ENCODE measurements around the gene CGB7. TPM values are rescaled to one million over a fixed set of nuclear protein-coding genes. Genes with fewer than 3 reads are reported as not detected.

CGB7 gene
- total and polyA plus RNA-seq, 2 experiments from 2014 or later, result 0.32 to 0.97 TPM

DNA sequence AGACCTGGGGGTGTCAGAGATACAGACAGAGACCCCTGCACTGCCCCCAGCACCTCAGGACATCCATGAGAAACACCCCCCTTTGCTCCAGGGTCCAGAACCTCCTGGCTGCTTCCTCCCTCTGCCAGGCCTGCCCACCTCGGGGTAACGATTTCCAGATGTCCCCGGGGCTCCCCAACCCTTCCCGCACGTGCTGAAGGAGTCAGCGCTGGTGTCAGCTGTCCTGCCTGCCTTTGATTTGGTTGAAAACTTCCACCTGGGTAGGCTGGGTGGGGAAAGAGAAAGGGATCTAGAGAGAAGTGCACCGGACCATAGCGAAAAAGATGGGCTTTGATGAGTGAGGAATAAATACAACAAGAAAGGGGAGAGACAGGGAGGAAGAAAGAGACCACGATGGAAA is 1.5 kb upstream of the CGB7 start:
- Histone ChIP-seq H3K4me2 (no peak overlapping the region), H3K36me3 (ENCODE audit: insufficient read depth) (no peaks in the 10 kb centered on the region), H2AFZ (no peak overlapping the region), H4K20me1 (replicated peaks; ENCODE audit: insufficient read depth) (no peaks in the 10 kb centered on the region), H3K27me3 (ENCODE audit: insufficient read depth) (peaks cover 63% of the 10 kb centered on the region), H3K79me2 (replicated peaks; ENCODE audit: insufficient read depth) (no peaks in the 10 kb centered on the region), H3K27ac (ENCODE audit: low read depth) (no peak overlapping the region), H3F3A (replicated peaks; ENCODE audit: low read depth) (no peaks in the 10 kb centered on the region), H3K9me2 (ENCODE audit: insufficient read depth) (no peaks in the 10 kb centered on the region), H3K4me3 (no peak overlapping the region), H3K4me1 (ENCODE audit: insufficient read depth) (peaks cover 20% of the 10 kb centered on the region)
- peaks cover 51% of the 10 kb centered on the region for H3K27me3 Mint-ChIP-seq (ENCODE audit: insufficient read depth, low read depth, poor library complexity)
- no peak overlapping the region for H3K4me3 Mint-ChIP-seq
- no peaks in the 10 kb centered on the region; the same call in 2 of the 3 replicates for H3K9me3 Mint-ChIP-seq
- H3K36me3 Mint-ChIP-seq (ENCODE audit: low read depth), result no peaks in the 10 kb centered on the region
- TF ChIP-seq ZNF331 (CRISPR knock-in tag; IDR thresholded peaks at IDR 0.05; ENCODE audit: low read depth) (no peak), STAT1 (IDR thresholded peaks at IDR 0.05; ENCODE audit: unreplicated experiment) (no peak), NANOG (IDR thresholded peaks at IDR 0.05; ENCODE audit: borderline replicate concordance) (no peak), ZNF114 (CRISPR knock-in tag; IDR thresholded peaks at IDR 0.05) (no peak), JUNB (IDR thresholded peaks at IDR 0.05; ENCODE audit: unreplicated experiment) (no peak), EZH2phosphoT487 (IDR thresholded peaks at IDR 0.05; ENCODE audit: unreplicated experiment) (no peak), REST (IDR thresholded peaks at IDR 0.05; ENCODE audit: unreplicated experiment) (no peak), EZH2 (IDR thresholded peaks at IDR 0.05; ENCODE audit: low read depth, unreplicated experiment) (no peak), ETS1 (IDR thresholded peaks at IDR 0.05) (no peak), POLR2AphosphoS5 (IDR thresholded peaks at IDR 0.05; ENCODE audit: low read depth) (no peak), CREB1 (CRISPR knock-in tag; IDR thresholded peaks at IDR 0.05; ENCODE audit: low read depth) (no peak)
- TF ChIP-seq, protein P1, sequence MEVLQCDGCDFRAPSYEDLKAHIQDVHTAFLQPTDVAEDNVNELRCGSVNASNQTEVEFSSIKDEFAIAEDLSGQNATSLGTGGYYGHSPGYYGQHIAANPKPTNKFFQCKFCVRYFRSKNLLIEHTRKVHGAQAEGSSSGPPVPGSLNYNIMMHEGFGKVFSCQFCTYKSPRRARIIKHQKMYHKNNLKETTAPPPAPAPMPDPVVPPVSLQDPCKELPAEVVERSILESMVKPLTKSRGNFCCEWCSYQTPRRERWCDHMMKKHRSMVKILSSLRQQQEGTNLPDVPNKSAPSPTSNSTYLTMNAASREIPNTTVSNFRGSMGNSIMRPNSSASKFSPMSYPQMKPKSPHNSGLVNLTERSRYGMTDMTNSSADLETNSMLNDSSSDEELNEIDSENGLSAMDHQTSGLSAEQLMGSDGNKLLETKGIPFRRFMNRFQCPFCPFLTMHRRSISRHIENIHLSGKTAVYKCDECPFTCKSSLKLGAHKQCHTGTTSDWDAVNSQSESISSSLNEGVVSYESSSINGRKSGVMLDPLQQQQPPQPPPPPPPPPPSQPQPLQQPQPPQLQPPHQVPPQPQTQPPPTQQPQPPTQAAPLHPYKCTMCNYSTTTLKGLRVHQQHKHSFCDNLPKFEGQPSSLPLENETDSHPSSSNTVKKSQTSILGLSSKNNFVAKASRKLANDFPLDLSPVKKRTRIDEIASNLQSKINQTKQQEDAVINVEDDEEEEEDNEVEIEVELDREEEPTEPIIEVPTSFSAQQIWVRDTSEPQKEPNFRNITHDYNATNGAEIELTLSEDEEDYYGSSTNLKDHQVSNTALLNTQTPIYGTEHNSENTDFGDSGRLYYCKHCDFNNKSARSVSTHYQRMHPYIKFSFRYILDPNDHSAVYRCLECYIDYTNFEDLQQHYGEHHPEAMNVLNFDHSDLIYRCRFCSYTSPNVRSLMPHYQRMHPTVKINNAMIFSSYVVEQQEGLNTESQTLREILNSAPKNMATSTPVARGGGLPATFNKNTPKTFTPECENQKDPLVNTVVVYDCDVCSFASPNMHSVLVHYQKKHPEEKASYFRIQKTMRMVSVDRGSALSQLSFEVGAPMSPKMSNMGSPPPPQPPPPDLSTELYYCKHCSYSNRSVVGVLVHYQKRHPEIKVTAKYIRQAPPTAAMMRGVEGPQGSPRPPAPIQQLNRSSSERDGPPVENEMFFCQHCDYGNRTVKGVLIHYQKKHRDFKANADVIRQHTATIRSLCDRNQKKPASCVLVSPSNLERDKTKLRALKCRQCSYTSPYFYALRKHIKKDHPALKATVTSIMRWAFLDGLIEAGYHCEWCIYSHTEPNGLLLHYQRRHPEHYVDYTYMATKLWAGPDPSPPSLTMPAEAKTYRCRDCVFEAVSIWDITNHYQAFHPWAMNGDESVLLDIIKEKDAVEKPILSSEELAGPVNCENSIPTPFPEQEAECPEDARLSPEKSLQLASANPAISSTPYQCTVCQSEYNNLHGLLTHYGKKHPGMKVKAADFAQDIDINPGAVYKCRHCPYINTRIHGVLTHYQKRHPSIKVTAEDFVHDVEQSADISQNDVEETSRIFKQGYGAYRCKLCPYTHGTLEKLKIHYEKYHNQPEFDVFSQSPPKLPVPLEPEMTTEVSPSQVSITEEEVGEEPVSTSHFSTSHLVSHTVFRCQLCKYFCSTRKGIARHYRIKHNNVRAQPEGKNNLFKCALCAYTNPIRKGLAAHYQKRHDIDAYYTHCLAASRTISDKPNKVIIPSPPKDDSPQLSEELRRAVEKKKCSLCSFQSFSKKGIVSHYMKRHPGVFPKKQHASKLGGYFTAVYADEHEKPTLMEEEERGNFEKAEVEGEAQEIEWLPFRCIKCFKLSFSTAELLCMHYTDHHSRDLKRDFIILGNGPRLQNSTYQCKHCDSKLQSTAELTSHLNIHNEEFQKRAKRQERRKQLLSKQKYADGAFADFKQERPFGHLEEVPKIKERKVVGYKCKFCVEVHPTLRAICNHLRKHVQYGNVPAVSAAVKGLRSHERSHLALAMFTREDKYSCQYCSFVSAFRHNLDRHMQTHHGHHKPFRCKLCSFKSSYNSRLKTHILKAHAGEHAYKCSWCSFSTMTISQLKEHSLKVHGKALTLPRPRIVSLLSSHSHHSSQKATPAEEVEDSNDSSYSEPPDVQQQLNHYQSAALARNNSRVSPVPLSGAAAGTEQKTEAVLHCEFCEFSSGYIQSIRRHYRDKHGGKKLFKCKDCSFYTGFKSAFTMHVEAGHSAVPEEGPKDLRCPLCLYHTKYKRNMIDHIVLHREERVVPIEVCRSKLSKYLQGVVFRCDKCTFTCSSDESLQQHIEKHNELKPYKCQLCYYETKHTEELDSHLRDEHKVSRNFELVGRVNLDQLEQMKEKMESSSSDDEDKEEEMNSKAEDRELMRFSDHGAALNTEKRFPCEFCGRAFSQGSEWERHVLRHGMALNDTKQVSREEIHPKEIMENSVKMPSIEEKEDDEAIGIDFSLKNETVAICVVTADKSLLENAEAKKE (CRISPR knock-in tag; IDR thresholded peaks at IDR 0.05), result no peak
- TF ChIP-seq, protein P2, sequence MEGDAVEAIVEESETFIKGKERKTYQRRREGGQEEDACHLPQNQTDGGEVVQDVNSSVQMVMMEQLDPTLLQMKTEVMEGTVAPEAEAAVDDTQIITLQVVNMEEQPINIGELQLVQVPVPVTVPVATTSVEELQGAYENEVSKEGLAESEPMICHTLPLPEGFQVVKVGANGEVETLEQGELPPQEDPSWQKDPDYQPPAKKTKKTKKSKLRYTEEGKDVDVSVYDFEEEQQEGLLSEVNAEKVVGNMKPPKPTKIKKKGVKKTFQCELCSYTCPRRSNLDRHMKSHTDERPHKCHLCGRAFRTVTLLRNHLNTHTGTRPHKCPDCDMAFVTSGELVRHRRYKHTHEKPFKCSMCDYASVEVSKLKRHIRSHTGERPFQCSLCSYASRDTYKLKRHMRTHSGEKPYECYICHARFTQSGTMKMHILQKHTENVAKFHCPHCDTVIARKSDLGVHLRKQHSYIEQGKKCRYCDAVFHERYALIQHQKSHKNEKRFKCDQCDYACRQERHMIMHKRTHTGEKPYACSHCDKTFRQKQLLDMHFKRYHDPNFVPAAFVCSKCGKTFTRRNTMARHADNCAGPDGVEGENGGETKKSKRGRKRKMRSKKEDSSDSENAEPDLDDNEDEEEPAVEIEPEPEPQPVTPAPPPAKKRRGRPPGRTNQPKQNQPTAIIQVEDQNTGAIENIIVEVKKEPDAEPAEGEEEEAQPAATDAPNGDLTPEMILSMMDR (conservative IDR thresholded peaks at IDR 0.05; ENCODE audit: low read depth in 2 of 2), result no peak
- no peak for ATAC-seq
- DNase-seq (ENCODE audit: low spot score), result no peak
- H3K27ac Mint-ChIP-seq, result no peak overlapping the region
- peaks cover 20% of the 10 kb centered on the region for H3K4me1 Mint-ChIP-seq

All from GM23338 (cell line).